ENCODE results near the gene KRT80. TPM values are rescaled to one million over a fixed set of nuclear protein-coding genes. Genes with fewer than 3 reads are reported as not detected.
A peak's percentile ranks its signal among the peaks of the same experiment; 100 is the strongest.

The KRT80 gene
- total RNA-seq, 3 donors from 2014 or later (not counting 1 experiment from before 2014, with no cell fraction given), result not detected

DNA sequence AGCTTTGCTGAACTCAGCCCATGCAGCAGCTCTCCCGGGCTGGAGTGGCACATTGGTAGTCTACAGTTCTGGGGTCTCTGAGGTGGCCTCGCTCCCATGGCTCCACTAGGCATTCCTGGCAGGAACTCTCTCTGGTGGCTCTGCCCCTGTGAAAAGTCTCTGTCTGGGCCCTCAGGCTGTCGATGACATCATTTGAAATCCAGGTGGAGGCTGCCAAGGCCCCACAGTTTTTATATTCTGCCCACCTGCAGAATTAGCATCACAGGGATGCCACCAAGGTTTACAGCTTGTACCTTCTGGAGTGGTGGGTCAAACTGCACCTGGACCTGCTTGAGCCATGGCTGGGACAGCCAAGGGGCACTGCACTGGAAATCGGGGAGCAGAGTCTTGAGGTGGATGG lies 31.6 kb downstream of the KRT80 start:
- Histone ChIP-seq H3K27me3 (ENCODE audit: control insufficient read depth, insufficient read depth, low read length) (no peaks in the 10 kb centered on the region), H3K4me3 (ENCODE audit: low read length) (no peak overlapping the region), H3K9me3 (ENCODE audit: control insufficient read depth, insufficient read depth, low read length) (no peaks in the 10 kb centered on the region), H3K36me3 (ENCODE audit: control insufficient read depth, insufficient read depth, low read length) (no peaks in the 10 kb centered on the region), H3K4me1 (ENCODE audit: control insufficient read depth, insufficient read depth, low read length) (peaks cover 9% of the 10 kb centered on the region), H3K27ac (ENCODE audit: low read length) (no peak overlapping the region)
- no peak for DNase-seq
- H3K9me3 Mint-ChIP-seq, result no peaks in the 10 kb centered on the region
- WGBS (ENCODE audit: insufficient coverage), result 97% methylated on average over 4 of the region's 4 CpGs
- TF ChIP-seq, protein P1, sequence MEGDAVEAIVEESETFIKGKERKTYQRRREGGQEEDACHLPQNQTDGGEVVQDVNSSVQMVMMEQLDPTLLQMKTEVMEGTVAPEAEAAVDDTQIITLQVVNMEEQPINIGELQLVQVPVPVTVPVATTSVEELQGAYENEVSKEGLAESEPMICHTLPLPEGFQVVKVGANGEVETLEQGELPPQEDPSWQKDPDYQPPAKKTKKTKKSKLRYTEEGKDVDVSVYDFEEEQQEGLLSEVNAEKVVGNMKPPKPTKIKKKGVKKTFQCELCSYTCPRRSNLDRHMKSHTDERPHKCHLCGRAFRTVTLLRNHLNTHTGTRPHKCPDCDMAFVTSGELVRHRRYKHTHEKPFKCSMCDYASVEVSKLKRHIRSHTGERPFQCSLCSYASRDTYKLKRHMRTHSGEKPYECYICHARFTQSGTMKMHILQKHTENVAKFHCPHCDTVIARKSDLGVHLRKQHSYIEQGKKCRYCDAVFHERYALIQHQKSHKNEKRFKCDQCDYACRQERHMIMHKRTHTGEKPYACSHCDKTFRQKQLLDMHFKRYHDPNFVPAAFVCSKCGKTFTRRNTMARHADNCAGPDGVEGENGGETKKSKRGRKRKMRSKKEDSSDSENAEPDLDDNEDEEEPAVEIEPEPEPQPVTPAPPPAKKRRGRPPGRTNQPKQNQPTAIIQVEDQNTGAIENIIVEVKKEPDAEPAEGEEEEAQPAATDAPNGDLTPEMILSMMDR (IDR thresholded peaks at IDR 0.05), result no peak
- H3K4me1 Mint-ChIP-seq, result peaks cover 10 to 11% of the 10 kb centered on the region in 2 donors
- no peak overlapping the region for H3K27ac Mint-ChIP-seq
- no peak for ATAC-seq
- H3K36me3 Mint-ChIP-seq, result no peaks in the 10 kb centered on the region
- H3K4me3 Mint-ChIP-seq, result no peak overlapping the region
- H3K27me3 Mint-ChIP-seq (ENCODE audit: low read depth in 2 of 2), result peaks cover 0 to 10% of the 10 kb centered on the region in 2 donors
- intact Hi-C loops (cut with micrococcal nuclease), result no loop called here

DNA sequence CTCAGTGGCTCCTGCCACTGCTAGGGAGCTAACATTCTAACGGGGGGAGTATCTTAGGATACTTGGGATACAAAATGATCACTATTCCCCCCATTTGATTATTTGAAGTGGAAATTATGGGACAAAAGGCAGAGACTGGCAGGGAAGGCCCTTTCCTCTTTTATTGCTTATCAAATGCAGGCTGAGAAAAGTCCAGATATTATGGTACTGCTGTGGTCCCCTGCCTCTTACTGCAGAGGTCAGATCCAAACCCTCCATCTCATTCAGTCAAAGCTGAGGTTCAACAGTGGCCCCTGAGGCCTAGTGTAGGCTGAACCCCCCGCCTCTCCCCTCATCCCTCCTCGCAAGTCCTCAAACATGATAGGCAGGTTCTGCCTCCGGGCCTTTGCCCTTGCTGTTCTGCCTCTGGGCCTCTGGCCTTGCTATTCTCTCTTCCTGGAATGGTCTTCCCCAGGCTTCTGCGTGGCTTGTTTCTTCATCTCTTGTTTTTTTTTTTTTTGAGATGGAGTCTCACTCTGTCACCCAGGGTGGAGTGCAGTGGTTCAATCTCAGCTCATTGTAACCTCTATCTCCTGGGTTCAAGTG lies 34.2 kb downstream of the KRT80 start:
- no peak overlapping the region for H3K4me3 ChIP-seq (ENCODE audit: low read length)
- WGBS (ENCODE audit: insufficient coverage), result 81% methylated on average over 5 of the region's 5 CpGs
- TF ChIP-seq, protein P1 (IDR thresholded peaks at IDR 0.05), result no peak
- Mint-ChIP-seq H3K27me3 (ENCODE audit: low read depth in 2 of 2) (peaks cover 0 to 5% of the 10 kb centered on the region in 2 donors), H3K4me1 (peaks cover 10 to 11% of the 10 kb centered on the region in 2 donors), H3K4me3 (no peak overlapping the region), H3K9me3 (no peaks in the 10 kb centered on the region), H3K27ac (no peak overlapping the region), H3K36me3 (no peaks in the 10 kb centered on the region)
- no peaks in the 10 kb centered on the region for H3K36me3 ChIP-seq (ENCODE audit: control insufficient read depth, insufficient read depth, low read length)
- DNase-seq (no peak), ATAC-seq (no peak)
- no peak overlapping the region for H3K27ac ChIP-seq (ENCODE audit: low read length)
- intact Hi-C loops (cut with micrococcal nuclease), result loop anchor here (2.0 kb wide), 2 partner anchors 721 to 823 kb away; no protein-coding TSS in a partner anchor
- no peaks in the 10 kb centered on the region for H3K9me3 ChIP-seq (ENCODE audit: control insufficient read depth, insufficient read depth, low read length)
- peaks cover under 1% of the 10 kb centered on the region for H3K27me3 ChIP-seq (ENCODE audit: control insufficient read depth, insufficient read depth, low read length)
- peaks cover 16% of the 10 kb centered on the region for H3K4me1 ChIP-seq (ENCODE audit: control insufficient read depth, insufficient read depth, low read length)

DNA sequence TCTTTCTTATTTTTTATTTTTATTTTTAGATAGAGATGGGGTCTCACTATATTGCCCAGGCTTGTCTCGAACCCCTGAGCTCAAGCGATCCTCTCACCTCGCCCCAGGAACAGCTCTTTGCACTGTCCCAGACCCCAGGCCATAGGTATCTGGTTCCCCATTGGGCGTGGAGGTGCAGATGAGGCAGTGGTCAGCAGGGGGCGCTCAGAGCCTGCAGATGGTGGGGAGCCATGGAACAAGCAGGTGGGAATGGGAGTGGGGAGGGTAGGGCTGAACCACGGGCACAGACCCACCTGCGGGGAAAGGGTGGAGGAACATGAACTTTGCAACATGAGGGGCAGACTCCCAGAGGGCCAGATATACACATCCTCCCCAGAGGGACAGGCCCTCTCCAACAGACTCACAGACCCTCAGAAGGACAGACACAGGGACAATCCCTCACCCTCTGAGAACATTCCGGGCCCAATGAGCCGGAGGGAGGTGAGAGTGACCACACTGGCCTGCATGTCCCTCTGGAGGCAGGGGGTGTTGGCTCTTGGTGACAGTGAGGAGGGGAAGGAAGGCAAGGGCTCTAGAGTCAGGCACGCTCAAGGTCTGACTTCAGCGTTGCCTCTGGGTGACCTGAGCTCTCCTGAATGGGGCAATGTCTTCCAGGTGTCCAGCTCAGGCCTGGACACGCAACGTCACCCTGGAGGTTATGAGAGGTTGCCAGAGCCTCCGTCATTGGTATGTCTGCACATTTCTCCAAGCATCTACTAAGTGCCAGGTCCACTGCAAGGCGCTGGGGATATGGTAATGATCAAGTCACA lies 34.9 kb downstream of the KRT80 start:
- peak; percentile 67 to 83 for DNase-seq
- TF ChIP-seq, protein P1 (IDR thresholded peaks at IDR 0.05), result peak; percentile 79
- no peak overlapping the region for H3K27ac Mint-ChIP-seq

More for the DNA sequence above, 34.9 kb downstream of the KRT80 start:
- ATAC-seq, result peak; percentile 49 to 63 (median 61)
- Histone ChIP-seq H3K4me3 (ENCODE audit: low read length) (no peak overlapping the region), H3K4me1 (ENCODE audit: control insufficient read depth, insufficient read depth, low read length) (peaks cover 19% of the 10 kb centered on the region), H3K9me3 (ENCODE audit: control insufficient read depth, insufficient read depth, low read length) (no peaks in the 10 kb centered on the region), H3K27ac (ENCODE audit: low read length) (no peak overlapping the region), H3K27me3 (ENCODE audit: control insufficient read depth, insufficient read depth, low read length) (peaks cover 3% of the 10 kb centered on the region), H3K36me3 (ENCODE audit: control insufficient read depth, insufficient read depth, low read length) (no peaks in the 10 kb centered on the region)
- no peaks in the 10 kb centered on the region for H3K9me3 Mint-ChIP-seq
- WGBS (ENCODE audit: insufficient coverage), result 54% methylated on average over 15 of the region's 15 CpGs
- peaks cover 8 to 10% of the 10 kb centered on the region in 2 donors for H3K4me1 Mint-ChIP-seq
- no peaks in the 10 kb centered on the region for H3K36me3 Mint-ChIP-seq
- H3K27me3 Mint-ChIP-seq (ENCODE audit: low read depth in 2 of 2), result peaks cover 0 to 5% of the 10 kb centered on the region in 2 donors
- H3K4me3 Mint-ChIP-seq, result no peak overlapping the region
- intact Hi-C loops (cut with micrococcal nuclease), result loop anchor here (1.0 to 2.0 kb wide), 3 partner anchors 170 to 824 kb away; no protein-coding TSS in a partner anchor

Measured in natural killer cell (primary cell).